Gastroesophageal sphincter (tissue), 4 donors: ENCODE data around the gene AAK1. TPM values are rescaled to one million over a fixed set of nuclear protein-coding genes. Genes with fewer than 3 reads are reported as not detected.

Source experiments
- ATAC-seq: fragments of 150-250 bp; one replicate; pipeline ENCODE4 v1.9.1; 2016; ENCODE audit warnings: mild to moderate bottlenecking, moderate library complexity
- H3K27ac ChIP-seq, 4 donors: fragments of 200-600 bp; sonication (generic) in 3 of 4; 1 replicate in 3 of 4; 2 replicates in 1 of 4; pipeline ENCODE4 v1.5.1; 2016 to 2019
- H3K27me3 ChIP-seq: fragments of 200-600 bp; sonication (generic); one replicate; pipeline ENCODE4 v1.5.1; 2019
- H3K36me3 ChIP-seq, 2 donors: fragments of 200-600 bp; sonication (generic); one replicate each; pipeline ENCODE4 v1.5.1; 2019; ENCODE audit warnings: control low read depth in 1 of 2
- H3K4me1 ChIP-seq, 3 donors: fragments of 200-600 bp; sonication (generic); 1 replicate in 2 of 3; 2 replicates in 1 of 3; pipeline ENCODE4 v1.5.1; 2016 to 2019; ENCODE audit warnings: control low read depth in 2 of 3
- H3K4me3 ChIP-seq, 2 donors: fragments of 200-600 bp; sonication (generic); one replicate each; pipeline ENCODE4 v1.5.1; 2019; ENCODE audit warnings: mild to moderate bottlenecking in 1 of 2, moderate library complexity in 1 of 2
- H3K9me3 ChIP-seq, 3 donors: fragments of 200-600 bp; sonication (generic); one replicate each; pipeline ENCODE4 v1.5.1; 2017 to 2019; ENCODE audit warnings: control low read depth in 2 of 3
- EP300 ChIP-seq: sonication (generic); formaldehyde crosslinking; IDR thresholded peaks from one replicate; pipeline ENCODE4 v1.6.1; 2017; ENCODE audit warnings: antibody characterized with exemption, mild to moderate bottlenecking
- POLR2A ChIP-seq, 2 donors: fragments of 450-650 bp; IDR thresholded peaks; one replicate each; pipeline ENCODE4 v1.6.1; 2017; ENCODE audit warnings: antibody characterized with exemption in 2 of 2, mild to moderate bottlenecking in 2 of 2, moderate library complexity in 1 of 2
- POLR2AphosphoS5 ChIP-seq: sonication (generic); formaldehyde crosslinking; IDR thresholded peaks from one replicate; pipeline ENCODE4 v1.6.1; 2017; ENCODE audit warnings: antibody characterized with exemption
- WGBS, 2 donors: methylation state at CpG; one replicate each; pipeline ENCODE4 v1.1.5; 2018; ENCODE audit warnings: low coverage in 1 of 2; 5-methylcytosine and 5-hydroxymethylcytosine counted together
- total RNA-seq, 4 donors: library from RNA; depleted of rRNA; stranded (reverse); fragments of >200 nt; gene quantifications; one replicate each; pipeline ENCODE4 v1.1.0, GENCODE V29; 2016
- TF ChIP-seq, protein P1 (sequence below), 4 experiments: fragments of 200-600 bp in 2 of 4; fragments of 450-650 bp in 2 of 4; sonication (generic) in 1 of 4; IDR thresholded peaks; one replicate each; pipeline ENCODE4 v1.5.1; 2017 to 2019; ENCODE audit warnings: antibody characterized with exemption in 4 of 4, mild to moderate bottlenecking in 2 of 4, moderate library complexity in 2 of 4

Gene AAK1
- total RNA-seq, 4 donors from 2014 or later = 32.3 to 55.9 (median 49.6) TPM

- Histone ChIP-seq H3K27me3 (no peaks in the 10 kb centered on the region), H3K27ac (no peak overlapping the region), H3K9me3 (no peaks in the 10 kb centered on the region), H3K36me3 (peaks cover 0 to 100% of the 10 kb centered on the region in 2 donors), H3K4me3 (no peak overlapping the region), H3K4me1 (no peaks in the 10 kb centered on the region)
- ATAC-seq = no peak
- 85 to 87% methylated on average over 2 of the region's 2 CpGs for WGBS, 2 donors
- no peak for TF ChIP-seq POLR2AphosphoS5
Measured at GRCh38 chr2:69521747-69522146, 121.8 kb downstream of the AAK1 start.

GRCh38 chr2:69518841-69519240 lies 124.7 kb downstream of the AAK1 start:
- Histone ChIP-seq H3K27ac (no peak overlapping the region), H3K9me3 (no peaks in the 10 kb centered on the region), H3K36me3 (peaks cover 0 to 91% of the 10 kb centered on the region in 2 donors), H3K4me3 (no peak overlapping the region), H3K27me3 (no peaks in the 10 kb centered on the region), H3K4me1 (no peaks in the 10 kb centered on the region)
- TF ChIP-seq, protein P1, sequence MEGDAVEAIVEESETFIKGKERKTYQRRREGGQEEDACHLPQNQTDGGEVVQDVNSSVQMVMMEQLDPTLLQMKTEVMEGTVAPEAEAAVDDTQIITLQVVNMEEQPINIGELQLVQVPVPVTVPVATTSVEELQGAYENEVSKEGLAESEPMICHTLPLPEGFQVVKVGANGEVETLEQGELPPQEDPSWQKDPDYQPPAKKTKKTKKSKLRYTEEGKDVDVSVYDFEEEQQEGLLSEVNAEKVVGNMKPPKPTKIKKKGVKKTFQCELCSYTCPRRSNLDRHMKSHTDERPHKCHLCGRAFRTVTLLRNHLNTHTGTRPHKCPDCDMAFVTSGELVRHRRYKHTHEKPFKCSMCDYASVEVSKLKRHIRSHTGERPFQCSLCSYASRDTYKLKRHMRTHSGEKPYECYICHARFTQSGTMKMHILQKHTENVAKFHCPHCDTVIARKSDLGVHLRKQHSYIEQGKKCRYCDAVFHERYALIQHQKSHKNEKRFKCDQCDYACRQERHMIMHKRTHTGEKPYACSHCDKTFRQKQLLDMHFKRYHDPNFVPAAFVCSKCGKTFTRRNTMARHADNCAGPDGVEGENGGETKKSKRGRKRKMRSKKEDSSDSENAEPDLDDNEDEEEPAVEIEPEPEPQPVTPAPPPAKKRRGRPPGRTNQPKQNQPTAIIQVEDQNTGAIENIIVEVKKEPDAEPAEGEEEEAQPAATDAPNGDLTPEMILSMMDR (IDR thresholded peaks at IDR 0.05) = no peak
- no peak for TF ChIP-seq POLR2A (IDR thresholded peaks at IDR 0.05)
- WGBS, 2 donors = no CpG with 5 or more reads among the region's 6 CpGs
- no peak for ATAC-seq

- no peaks in the 10 kb centered on the region for H3K9me3 ChIP-seq
- no peak overlapping the region for H3K4me3 ChIP-seq
- H3K4me1 ChIP-seq = no peaks in the 10 kb centered on the region
- no peak overlapping the region for H3K27ac ChIP-seq
- H3K27me3 ChIP-seq = no peaks in the 10 kb centered on the region
- no peak for TF ChIP-seq POLR2AphosphoS5
- TF ChIP-seq POLR2A (IDR thresholded peaks at IDR 0.05) = no peak
- TF ChIP-seq EP300 = no peak
- TF ChIP-seq, protein P1 (IDR thresholded peaks at IDR 0.05) = no peak
- 82 to 88% methylated on average over 4 to 7 of the region's 7 CpGs for WGBS, 2 donors
- ATAC-seq = no peak
- peaks cover 0 to 91% of the 10 kb centered on the region in 2 donors for H3K36me3 ChIP-seq
Measured at GRCh38 chr2:69517410-69517809, 126.1 kb downstream of the AAK1 start.

DNA sequence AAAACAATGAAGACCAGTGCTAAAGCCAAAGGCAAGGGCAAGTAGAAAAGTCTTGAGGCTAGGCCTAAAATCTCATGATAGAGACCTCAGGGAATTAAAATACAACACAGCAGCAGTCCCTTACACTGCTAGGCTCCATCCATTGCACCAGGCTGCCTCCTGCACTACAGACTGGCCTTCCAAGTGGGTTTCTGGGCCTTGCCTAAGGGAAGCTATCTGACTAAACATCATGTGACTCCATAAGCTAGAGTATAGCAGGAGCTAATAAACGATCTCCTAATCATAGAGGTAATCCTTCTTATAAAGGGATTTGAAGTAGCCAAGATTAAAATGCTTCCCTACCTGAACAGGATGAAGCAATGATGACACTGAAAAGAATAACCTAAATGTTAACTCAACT lies 128.7 kb downstream of the AAK1 start:
- Histone ChIP-seq H3K36me3 (peaks cover 0 to 91% of the 10 kb centered on the region in 2 donors), H3K4me3 (no peak overlapping the region), H3K9me3 (no peaks in the 10 kb centered on the region), H3K27ac (no peak overlapping the region), H3K27me3 (no peaks in the 10 kb centered on the region), H3K4me1 (no peaks in the 10 kb centered on the region)
- TF ChIP-seq, protein P1 (IDR thresholded peaks at IDR 0.05) = no peak
- no peak for TF ChIP-seq POLR2A (IDR thresholded peaks at IDR 0.05)
- no peak for TF ChIP-seq POLR2AphosphoS5
- no peak for TF ChIP-seq EP300
- 40 to 43% methylated on average over 1 of the region's 1 CpG for WGBS, 2 donors
- ATAC-seq = no peak

GRCh38 chr2:69514406-69514805 lies 129.1 kb downstream of the AAK1 start:
- Histone ChIP-seq H3K36me3 (peaks cover 0 to 91% of the 10 kb centered on the region in 2 donors), H3K27ac (no peak overlapping the region), H3K4me3 (no peak overlapping the region), H3K4me1 (no peaks in the 10 kb centered on the region), H3K27me3 (no peaks in the 10 kb centered on the region), H3K9me3 (no peaks in the 10 kb centered on the region)
- ATAC-seq = no peak
- WGBS, 2 donors = 83% methylated on average over 1 of the region's 2 CpGs; no CpG with 5 or more reads in 1 of the 2 donors
- TF ChIP-seq, protein P1 (IDR thresholded peaks at IDR 0.05) = no peak

DNA sequence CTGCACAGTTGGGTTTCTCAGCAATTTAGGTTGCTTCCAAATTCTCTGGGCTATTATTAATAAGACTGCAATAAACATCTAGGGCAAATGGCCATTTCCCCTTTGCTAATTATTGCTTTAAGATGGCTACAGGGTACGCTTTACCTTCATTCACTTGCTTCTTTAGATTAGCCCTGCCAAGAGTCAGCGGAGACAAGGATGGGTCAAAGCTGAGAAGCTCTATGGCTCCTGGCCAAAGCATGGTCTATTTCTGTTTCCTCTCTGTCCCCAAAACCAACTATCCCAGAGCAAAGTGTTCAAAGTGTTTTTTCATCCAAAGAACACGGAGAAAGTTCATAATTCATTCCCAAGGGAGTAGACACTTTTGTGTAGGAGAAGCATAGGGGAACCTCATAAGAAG lies 131.1 kb downstream of the AAK1 start:
- Histone ChIP-seq H3K27me3 (no peaks in the 10 kb centered on the region), H3K9me3 (no peaks in the 10 kb centered on the region), H3K4me1 (no peaks in the 10 kb centered on the region), H3K27ac (no peak overlapping the region), H3K4me3 (no peak overlapping the region), H3K36me3 (peaks cover 0 to 91% of the 10 kb centered on the region in 2 donors)
- ATAC-seq = no peak
- WGBS, 2 donors = 79 to 81% methylated on average over 3 of the region's 3 CpGs
- no peak for TF ChIP-seq POLR2A (IDR thresholded peaks at IDR 0.05)
- no peak for TF ChIP-seq POLR2AphosphoS5
- TF ChIP-seq EP300 = no peak
- TF ChIP-seq, protein P1 (IDR thresholded peaks at IDR 0.05) = no peak
